GM21390 (cell line): ENCODE data around the gene OSBPL5.
"Not testable (repeated sequence)": the region's sequence is repeated elsewhere in the genome, so short reads cannot be mapped to it uniquely, and the experiment has no call there.

Experiments
- ATAC-seq: cut with Tn5 transposase; IDR thresholded peaks from one replicate; pipeline ENCODE4 v1.9.1; 2021; ENCODE audit not compliant: unreplicated experiment

OSBPL5 gene

DNA sequence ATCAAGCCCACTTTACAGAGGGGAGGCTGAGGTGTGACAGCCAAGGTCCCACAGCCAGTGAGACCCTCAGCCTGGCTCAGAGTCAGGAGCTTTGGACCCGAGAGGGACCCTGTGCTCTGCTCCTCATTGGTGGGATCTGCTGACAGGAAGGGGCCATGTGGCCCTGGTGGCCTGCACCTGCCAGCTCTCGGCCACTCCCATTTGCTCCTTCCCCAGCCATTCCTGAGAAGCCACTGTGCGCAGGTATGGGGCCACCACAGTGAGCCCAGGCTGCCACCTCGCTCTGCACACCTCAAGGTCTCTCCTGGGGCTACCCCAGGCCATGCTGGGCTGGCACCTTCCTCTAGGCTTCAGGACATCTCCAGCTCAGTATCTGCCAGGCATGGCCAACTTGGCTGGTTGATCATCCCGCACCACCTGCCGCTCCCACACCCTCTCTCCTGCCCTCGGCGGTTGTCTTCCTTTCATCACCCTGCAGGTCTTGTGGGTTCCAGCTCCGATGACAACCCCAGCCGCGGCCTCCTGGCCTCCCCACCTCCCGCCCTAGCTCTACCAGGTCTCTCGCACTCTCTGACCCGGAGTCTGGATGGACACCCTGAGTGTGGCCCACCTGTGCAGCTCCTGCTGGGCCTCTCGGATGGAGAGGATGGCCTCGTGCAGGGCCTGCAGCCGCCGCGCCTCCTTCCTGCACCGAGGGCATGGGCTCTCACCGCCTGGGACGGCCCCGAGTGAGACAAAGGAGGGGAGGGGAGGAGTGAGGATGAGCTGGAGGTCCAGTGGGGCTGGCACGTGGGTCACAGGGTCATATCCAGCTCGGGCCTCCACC is 75.7 kb downstream of the OSBPL5 start:
- ATAC-seq = no peak

GRCh38 chr11:3088806-3089205 is 76.3 kb downstream of the OSBPL5 start:
- no peak for ATAC-seq

DNA sequence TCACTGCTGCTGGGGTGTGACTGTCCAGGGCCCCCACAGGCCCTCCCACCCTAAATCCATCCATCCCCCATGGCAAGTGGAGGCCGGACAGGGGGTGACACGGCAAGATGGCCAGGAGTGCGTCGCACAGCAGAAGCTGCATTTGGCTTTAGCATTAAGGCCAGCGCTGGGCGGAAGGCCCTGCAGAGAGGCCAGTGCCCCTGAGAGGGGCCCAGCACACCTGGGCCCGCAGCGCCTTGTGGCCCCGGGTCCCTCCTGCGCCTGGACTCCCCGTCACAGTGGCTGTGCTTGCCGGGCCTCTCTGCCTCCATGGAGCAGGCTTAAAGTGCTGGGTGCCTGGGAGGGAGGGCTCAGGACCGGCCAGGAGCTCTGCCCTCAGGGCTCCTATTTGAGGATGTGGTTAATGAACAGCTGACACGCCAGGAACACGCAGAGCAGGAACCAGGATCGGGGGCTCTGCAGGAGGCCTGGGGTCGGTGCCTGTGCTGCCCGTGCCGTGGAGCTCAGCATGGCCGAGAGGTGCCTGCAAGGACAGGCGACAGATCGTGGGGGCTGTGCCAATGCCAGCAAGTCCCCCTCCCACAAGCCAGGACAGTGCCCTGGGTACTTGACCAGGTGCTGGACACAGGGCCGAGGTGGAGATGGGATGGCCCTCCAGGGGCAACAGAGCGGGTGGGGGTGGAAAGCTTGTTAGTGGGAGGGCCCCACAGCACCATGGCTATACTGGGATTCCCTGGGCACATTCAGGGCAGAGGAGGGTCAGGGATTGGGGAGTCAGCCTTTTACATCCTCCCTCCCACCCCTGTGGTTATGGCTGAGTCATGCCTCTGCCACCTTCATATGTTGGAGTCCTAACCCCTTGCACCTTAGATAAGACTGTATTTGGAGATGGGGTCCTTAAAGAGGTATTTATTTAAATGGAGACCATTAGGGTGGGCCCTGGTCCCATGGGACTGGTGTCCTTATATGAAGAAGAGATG is 77.0 kb downstream of the OSBPL5 start:
- ATAC-seq = no peak

DNA sequence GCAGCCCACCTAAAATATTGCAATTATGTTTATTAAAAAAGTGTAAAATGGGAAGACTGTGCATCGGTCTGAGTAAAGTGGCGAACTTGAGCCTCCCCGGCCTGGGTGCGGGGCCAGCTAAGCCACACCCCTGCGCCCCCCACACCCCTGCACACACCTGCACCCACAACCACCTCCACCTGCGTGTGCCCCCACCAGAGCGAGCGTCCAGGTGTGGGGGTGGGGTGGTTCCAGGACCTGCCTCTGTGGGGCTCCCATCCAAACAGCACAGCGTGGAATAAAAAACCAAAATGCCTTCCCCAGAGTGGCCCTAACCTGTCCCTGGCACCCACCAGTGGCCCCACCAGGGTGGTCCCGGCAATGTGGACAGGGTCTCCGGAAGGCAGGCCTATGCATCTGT is 77.7 kb downstream of the OSBPL5 start:
- ATAC-seq = no peak

GRCh38 chr11:3086671-3087150 is 78.4 kb downstream of the OSBPL5 start:
- no peak for ATAC-seq

GRCh38 chr11:3086114-3086513 is 79.0 kb downstream of the OSBPL5 start:
- ATAC-seq = no peak

GRCh38 chr11:3085052-3085451 is 80.1 kb downstream of the OSBPL5 start:
- ATAC-seq = no peak

DNA sequence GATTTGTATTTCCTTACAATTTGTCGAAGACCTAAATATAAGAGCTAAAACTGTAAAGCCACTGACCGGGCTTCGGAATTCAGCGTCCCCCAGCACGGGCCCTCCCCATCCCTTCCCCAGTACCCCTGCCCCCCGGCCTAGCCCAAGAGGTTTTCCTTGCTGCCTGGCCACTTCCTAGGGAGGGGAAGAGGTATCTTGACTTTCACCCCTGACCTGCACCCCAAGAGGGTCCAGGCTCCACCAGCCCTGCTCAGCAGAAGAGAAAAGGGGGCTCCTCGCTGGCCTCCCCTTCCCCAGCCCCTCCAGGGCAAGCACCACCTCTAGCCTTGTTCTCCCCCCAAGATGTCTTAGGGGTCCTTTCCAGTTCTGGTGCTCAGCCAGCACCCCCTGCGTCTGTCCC is 81.8 kb downstream of the OSBPL5 start:
- ATAC-seq = no peak

DNA sequence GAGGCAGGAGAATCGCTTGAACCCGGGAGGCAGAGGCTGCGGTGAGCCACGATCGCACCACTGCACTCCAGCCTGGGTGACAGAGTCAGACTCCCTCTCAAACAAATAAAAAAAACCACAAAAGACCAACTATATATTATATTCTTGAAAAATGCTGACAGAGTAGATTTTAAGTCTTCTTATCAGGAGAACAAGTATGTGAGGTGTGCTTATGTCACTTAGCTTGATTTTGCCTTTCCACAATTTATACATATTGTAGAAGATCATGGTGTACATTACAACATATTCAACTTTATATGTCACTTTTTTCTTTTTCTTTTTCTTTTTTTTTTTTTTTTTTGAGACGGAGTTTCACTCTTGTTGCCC is 83.7 kb downstream of the OSBPL5 start:
- no peak for ATAC-seq

DNA sequence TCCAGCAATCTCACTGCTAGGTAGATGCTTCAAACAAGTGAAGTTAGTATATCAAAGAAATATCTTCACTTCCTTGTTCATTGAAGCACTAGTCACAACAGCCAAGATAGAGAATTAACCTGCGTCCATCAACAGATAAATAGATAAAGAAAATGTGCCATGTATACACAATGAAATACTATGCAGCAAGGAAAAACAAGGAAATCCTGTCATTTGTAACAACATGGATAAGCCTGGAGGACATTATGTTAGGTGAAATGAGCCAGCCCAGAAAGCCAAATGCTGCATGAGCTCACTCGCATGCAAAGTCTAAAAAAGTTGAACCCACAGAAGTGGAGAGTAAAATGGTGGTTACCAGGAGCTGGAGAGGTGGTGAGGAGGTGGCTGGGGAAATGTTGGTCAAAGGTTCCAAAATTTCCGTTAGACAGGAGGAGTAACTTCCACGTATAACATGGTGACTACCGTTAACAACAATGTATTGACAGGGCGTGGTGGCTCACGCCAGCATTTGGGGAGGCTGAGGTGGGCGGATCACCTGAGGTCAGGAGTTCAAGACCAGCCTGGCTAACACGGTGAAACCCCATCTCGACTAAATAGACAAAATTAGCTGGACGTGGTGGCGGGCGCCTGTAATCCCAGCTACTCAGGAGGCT is 84.3 kb downstream of the OSBPL5 start:
- no peak for ATAC-seq

GRCh38 chr11:3080104-3080503 is 85.0 kb downstream of the OSBPL5 start:
- no peak for ATAC-seq

DNA sequence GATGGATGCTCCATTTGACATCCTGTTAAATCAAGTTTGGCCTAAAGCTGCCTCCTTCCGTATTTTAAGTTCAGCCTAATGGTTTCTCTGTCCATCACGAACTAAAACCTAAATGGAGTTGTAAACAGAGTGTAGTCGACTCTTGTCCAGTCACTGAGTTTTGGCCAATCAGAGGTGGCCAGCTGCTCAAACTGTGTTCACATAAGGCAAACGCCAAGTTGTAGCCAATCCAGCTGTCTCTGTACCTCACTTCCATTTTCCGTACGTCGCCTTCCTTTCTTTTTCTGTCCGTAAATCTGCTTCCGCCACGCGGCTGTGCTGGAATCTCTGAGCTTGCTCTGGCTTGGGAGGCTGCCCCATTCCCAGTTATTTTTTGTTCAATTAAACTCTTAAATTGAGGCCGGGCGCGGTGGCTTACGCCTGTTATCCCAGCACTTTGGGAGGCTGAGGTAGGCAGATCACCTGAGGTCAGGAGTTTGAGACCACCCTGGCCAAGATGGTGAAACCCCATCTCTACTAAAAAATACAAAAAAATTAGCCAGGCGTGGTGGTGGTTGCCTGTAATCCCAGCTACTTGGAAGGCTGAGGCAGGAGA is 87.2 kb downstream of the OSBPL5 start:
- ATAC-seq = no peak

DNA sequence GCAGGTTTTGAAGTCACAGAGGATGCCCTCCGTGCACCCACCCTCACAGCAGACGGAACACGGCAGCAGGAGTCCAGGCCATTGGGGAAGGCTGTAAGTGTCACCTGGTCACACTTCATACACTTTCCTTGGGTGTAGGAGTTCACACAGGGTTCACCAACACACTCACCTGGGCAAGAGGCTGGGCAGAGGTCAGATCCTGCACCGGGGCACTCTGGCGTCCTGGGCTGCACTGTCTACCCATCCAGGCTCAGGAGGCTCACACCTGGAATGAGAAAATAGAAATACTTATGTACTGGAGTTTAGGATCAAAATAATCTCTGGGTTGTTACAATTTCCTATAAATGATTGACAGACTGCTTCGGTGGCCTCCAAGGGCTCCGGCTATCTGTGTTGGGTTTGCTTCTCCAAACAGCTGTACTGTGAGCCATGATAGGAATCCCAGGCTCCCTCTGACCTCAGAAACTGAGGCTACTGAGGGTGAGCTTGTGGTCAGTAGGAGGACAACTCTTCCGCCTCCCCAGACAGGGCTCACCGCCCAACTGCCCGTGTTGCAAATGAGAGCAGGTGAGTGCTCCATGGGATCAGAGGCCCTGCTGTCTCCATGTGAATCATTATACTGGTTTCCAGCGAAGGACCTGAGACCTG is 87.8 kb downstream of the OSBPL5 start:
- ATAC-seq = no peak

- no peak for ATAC-seq
Measured at GRCh38 chr11:3074912-3075589, 90.1 kb downstream of the OSBPL5 start.

DNA sequence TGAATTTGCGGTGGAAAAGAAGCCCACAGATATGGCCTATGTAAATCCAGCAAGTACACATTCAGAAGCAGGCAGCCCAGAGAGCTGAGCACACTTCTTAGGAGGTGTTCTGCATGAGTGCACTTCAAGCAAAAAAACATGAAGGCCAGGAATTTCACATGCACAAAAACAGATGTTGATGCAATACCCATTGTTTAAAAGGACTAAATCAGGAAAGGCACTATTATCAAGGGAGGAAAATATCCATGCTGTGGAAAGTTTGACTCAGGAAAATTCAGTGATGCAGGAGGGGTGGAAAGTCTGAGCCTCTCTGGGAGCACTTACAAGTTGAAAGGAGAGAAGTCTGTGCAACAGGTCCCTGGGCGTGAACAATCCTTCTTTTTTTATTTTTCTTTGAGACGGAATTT is 92.1 kb downstream of the OSBPL5 start:
- no peak for ATAC-seq

- no peak for ATAC-seq
Measured at GRCh38 chr11:3069425-3069824, 95.7 kb downstream of the OSBPL5 start.

GRCh38 chr11:3066308-3066707 is 98.8 kb downstream of the OSBPL5 start:
- ATAC-seq = not testable (repeated sequence)

GRCh38 chr11:3064709-3065108 is 100.4 kb downstream of the OSBPL5 start:
- ATAC-seq = not testable (repeated sequence)

GRCh38 chr11:3063876-3064275 is 101.2 kb downstream of the OSBPL5 start:
- ATAC-seq = not testable (repeated sequence)

GRCh38 chr11:3063432-3063831 is 101.7 kb downstream of the OSBPL5 start:
- ATAC-seq = not testable (repeated sequence)
